RWPE1 (cell line): ENCODE data around the gene HHLA2.

Experiments
- CTCF ChIA-PET: fragments of 350-600 bp; sonication (Branson Sonifier 250); formaldehyde crosslinking; extraction: SDS; loops from one replicate; lab custom pipeline; 2021; lab: Yijun Ruan, JAX
- POLR2A ChIA-PET: fragments of 400-600 bp; formaldehyde crosslinking; extraction: SDS; loops from one replicate; lab custom pipeline; 2020; ENCODE audit warnings: antibody characterized with exemption; ENCODE audit not compliant: low non-redundant PET; lab: Yijun Ruan, JAX
- DNase-seq: peaks from one replicate; pipeline ENCODE4 v3.0.0; 2012; ENCODE audit warnings: low spot score
- H3K27ac ChIP-seq: fragments of 450-650 bp; 2 replicates; pipeline ENCODE4 v1.5.1; 2017
- TF ChIP-seq, protein P1 (sequence below): fragments of 450-650 bp; conservative IDR thresholded peaks from 2 replicates; pipeline ENCODE4 v1.5.1; 2017; ENCODE audit warnings: low read depth, mild to moderate bottlenecking

HHLA2 gene

GRCh38 chr3:108383306-108383705 lies 87.0 kb downstream of the HHLA2 start:
- POLR2A ChIA-PET = no interaction called here
- no peak for DNase-seq
- no peak overlapping the region for H3K27ac ChIP-seq
- TF ChIP-seq, protein P1, sequence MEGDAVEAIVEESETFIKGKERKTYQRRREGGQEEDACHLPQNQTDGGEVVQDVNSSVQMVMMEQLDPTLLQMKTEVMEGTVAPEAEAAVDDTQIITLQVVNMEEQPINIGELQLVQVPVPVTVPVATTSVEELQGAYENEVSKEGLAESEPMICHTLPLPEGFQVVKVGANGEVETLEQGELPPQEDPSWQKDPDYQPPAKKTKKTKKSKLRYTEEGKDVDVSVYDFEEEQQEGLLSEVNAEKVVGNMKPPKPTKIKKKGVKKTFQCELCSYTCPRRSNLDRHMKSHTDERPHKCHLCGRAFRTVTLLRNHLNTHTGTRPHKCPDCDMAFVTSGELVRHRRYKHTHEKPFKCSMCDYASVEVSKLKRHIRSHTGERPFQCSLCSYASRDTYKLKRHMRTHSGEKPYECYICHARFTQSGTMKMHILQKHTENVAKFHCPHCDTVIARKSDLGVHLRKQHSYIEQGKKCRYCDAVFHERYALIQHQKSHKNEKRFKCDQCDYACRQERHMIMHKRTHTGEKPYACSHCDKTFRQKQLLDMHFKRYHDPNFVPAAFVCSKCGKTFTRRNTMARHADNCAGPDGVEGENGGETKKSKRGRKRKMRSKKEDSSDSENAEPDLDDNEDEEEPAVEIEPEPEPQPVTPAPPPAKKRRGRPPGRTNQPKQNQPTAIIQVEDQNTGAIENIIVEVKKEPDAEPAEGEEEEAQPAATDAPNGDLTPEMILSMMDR = no peak
- CTCF ChIA-PET = no interaction called here

DNA sequence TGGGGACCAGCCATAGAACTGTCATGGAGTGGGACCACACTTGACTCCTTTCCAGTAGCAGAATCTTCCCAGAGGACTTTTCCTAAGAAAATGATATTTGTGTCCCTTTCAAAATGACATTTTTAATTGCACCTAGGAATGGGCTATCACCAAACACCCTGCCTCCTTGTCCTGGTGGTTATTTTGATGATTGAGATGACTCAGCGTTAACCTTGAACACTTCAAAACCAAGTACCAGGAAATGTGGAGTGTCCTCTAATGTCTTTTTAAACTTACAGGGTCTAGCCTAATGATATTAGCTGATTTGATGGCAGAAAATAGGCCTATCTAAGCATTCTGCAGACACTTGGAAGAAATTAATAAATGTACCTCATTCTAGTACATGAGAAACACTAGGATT lies 90.7 kb downstream of the HHLA2 start:
- H3K27ac ChIP-seq = no peak overlapping the region
- CTCF ChIA-PET = no interaction called here
- POLR2A ChIA-PET = no interaction called here
- DNase-seq = no peak
- TF ChIP-seq, protein P1 = no peak

DNA sequence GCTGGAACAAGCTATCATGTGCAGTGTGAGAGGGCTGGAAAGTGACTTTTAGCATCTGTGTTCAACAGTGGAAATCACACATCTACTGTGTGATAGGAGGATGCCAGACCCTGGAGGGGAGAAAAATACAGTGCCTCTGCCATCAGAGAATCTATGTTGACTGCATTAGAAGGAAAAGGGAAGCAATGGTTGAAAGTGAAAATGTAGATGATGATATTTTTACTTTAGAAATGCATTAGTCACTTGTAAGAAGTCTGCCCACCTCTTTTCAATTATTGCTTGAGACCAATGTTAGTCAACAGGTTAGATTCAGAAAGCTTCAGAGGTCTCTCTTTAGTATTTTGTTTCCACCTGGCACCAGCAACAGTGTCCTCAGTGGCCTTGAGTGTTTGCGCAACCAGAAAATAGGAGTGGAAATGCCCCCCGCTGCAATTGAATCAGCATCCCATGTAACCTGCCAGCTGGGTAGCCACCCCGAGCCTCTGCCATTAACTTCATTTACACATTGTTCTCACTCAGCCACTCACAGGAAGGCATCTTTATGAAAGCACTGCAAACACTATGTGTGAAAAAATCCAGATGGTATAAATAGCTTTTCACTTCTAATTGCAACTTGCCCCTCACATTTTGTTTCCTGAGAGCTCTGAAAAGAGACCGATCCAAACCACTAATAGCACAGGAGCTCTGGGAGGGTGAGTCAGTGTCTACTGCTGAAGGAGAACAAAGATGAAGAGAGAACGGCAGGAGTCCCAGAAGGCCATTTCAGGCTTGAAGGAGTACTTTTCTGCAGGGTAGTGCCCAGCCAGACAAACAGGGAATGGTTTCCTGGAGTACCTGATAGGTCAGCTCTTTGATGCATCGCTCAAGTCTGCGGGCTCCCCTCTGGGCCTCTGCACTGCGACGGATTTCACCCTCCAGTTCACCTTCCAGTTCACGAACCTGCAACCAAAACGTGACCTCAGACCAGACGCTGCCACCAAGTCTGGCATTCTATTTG lies 92.1 kb downstream of the HHLA2 start:
- CTCF ChIA-PET = interaction anchor here (0.5 kb wide), 1 partner anchor 103 kb away, joined by 3 read pairs; no protein-coding TSS in a partner anchor
- DNase-seq = no peak
- no peak overlapping the region for H3K27ac ChIP-seq
- POLR2A ChIA-PET = no interaction called here
- TF ChIP-seq, protein P1 = no peak

- no peak overlapping the region for H3K27ac ChIP-seq
- POLR2A ChIA-PET = no interaction called here
- TF ChIP-seq, protein P1 = no peak
- DNase-seq = no peak
- CTCF ChIA-PET = no interaction called here
Measured at GRCh38 chr3:108389372-108389771, 93.0 kb downstream of the HHLA2 start.

GRCh38 chr3:108391917-108392593 lies 95.7 kb downstream of the HHLA2 start:
- CTCF ChIA-PET = no interaction called here

More at GRCh38 chr3:108391917-108392593, 95.7 kb downstream of the HHLA2 start:
- TF ChIP-seq, protein P1 = no peak
- DNase-seq = no peak
- POLR2A ChIA-PET = no interaction called here
- no peak overlapping the region for H3K27ac ChIP-seq
